ENCODE results near the gene OVCH1.
"Not testable (repeated sequence)": the region's sequence is repeated elsewhere in the genome, so short reads cannot be mapped to it uniquely, and the experiment has no call there.

The OVCH1 gene

DNA sequence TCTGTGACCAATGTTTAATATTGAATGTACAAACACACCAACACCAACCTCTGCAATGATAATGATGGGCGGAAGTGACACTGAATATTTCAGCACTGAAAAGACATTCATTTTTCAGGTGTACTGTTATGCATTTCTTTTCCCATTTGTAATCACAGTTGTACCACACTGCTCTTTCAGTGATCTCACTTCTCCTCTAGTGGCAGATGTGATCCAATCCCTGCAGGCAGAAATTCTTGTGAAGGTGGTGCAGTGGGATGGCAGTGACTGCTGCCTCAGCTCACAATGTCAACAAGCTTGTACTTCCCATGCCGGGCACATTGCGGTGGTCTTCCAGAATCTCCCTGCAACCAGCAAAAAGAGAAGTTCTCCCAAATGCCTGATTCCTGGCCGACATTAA lies 93.5 kb downstream of the OVCH1 start:
- no peak for DNase-seq

DNA sequence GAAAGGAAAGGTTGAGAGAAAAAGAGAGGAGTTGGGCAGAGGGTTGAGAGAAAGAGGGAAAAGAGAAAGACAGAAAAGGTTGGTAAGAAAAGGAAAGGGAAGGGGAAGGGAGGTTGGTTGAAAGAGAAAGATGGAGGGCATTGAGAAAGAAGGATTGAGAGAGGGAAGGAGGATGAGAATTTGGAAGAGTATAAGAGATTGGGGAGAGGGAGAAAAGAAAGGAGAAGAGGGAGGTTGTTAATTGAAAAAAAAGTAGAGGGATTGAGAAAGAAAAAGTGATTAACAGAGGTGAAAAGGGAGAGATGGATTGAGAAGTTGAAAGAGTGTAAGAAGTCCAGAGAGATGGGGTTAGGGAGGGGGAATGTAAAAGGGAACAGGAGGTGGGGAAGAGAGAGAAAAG lies 95.0 kb downstream of the OVCH1 start:
- DNase-seq: no peak

DNA sequence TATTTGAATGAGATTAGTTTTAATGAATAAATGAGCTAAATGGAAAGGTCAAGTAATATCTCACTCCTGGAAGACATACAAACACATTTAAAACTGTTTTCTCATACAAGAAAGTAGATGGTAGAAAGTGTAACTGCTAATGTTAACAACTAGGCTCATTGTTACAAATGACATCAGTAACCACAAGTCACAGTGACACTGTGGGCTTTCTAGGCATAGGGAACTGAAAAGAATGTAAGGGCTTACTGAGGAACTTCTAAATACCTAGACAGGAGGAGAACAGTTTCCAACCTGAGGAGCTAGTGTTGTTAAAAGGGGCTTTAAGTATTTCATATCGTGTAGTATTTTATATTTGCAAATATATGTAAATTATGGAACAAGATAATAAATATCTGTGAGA lies 99.0 kb downstream of the OVCH1 start:
- no peak for DNase-seq

DNA sequence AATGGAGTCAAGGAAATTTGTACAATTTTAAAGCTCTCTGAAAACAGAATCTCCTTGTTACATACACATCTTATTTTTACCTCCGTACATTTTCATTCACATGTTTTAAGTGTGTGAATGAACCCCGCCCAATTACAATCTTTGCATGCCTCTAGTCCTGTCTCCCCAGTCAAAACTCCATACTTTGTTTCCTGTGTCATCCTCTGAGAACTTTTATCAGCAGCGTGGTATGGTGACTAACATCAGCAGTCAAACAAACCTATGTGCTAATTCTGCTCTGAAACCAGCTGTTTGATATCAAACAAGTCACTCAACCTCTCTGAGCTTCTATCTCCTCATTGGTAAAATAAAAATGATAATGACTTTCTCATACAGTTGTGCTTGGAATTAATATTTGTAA lies 100.7 kb downstream of the OVCH1 start:
- DNase-seq: no peak

DNA sequence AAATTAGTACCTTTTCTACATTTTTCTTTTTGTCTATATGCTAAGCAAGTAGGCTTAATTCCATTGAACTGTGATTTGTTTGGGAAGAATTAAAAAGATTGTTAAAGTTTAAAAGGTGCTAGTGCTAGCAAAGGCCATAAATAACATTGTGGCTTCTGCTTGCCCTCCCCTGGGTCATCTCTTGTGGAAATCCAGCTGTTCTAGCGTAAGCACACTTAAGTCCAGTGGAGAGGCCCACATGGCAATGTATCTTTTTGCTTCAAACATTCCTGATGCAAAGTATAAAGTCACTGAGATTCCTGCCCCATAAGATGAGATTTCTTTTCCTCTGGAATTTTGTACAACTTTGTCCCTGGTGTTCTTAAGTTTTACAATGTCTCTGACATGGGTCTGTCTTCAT lies 102.1 kb downstream of the OVCH1 start:
- no peak for DNase-seq

DNA sequence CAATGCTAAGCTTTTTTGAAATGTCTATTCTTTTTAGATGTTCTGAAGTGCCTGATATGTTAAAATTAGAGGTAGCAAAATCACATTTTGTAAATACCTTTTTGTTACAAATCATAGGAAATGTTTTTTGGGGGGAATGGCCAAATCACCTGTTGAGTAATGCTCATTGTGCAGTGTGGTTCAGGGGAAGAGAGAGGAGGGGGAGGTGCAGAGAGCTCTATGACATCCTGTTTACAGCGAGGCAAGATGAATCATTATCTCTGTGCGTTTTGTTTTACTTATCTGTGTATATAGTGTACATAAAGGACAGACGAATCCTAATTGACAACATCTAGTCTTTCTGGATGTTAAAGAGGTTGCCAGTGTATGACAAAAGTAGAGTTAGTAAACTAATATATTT lies 107.1 kb downstream of the OVCH1 start:
- DNase-seq: not testable (repeated sequence)

DNA sequence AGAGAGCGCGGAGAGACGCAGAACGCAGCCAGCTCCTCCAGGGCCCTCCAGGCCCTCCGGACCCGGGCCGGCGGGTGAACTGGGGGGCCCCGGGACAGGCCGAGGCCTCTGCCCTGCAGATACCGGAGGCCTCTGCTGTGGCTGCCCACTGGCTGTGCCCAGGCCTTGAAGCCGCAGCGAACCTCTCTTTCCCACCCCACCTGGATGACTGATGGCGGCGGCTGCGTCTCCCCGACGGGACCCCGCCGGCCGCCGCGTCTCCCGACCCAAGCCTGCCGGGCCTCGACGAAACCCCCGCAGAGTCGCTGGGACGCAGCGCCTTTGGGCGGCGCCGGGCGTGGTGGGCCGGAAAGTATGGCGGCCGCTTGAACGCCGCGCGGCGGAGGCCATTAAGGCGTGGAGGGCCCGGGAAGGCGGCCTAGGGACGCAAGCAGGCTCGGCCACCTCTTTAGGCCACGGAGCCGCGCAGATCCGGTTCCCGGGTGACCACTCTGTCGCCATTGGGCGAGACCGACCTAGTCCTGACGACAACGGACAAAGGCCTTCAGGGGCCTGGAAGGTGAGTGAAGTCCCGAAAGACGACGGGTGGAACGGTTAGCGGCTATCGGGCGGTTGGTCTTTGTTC lies 108.1 kb downstream of the OVCH1 start:
- DNase-seq: no peak

DNA sequence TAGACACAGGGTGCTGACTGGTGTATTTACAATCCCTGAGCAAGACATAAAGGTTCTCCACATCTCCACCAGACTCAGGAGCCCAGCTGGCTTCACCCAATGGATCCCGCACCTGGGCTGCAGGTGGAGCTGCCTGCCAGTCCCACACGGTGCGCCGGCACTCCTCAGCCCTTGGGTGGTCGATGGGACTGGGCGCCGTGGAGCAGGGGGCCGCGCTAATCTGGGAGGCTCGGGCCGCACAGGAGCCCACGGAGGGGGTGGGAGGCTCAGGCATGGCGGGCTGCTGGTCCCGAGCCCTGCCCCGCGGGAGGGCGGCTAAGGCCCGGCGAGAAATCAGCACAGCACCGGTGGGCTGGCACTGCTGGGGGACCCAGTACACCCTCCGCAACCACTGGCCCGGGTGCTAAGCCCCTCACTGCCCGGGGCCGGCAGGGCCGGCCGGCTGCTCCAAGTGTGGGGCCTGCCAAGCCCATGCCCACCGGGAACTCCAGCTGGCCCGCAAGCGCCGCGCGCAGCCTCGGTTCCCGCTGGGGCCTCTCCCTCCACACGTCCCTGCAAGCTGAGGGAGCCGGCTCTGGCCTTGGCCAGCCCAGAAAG lies 111.3 kb downstream of the OVCH1 start:
- not testable (repeated sequence) for DNase-seq

DNA sequence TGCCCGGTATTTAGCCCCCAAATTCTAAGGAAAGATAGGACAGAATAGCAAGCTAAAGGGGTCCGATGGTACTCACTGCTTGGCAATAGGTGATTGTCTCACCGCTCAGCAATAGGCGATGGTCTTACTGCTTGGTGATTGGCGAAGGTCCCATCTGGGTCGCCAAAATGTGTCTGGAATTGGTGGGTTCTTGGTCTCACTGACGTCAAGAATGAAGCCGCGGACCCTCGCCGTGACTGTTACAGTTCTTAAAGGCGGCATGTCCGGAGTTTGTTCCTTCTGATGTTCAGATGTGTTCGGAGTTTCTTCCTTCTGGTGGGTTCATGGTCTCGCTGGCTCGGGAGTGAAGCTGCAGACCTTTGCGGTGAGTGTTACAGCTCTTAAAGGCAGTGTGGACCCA lies 112.3 kb downstream of the OVCH1 start:
- not testable (repeated sequence) for DNase-seq

DNA sequence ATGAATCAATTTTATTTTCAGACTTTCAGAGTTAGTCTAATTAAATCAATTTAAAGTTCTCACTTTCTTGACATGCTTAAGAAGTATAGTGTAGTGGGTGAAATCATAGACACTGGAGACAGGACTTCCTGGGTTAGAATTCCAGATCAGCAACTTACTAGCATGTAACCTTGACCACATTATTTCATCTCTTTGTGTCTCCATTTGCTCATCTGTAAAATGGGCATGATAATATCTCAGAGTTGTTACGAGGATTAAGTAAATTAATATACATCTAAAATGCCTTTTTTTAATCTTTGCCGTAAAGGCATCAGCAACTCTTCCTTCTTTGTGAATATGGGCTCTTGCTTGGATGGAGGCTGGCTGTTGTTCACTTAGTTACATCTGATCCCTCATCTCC lies 115.2 kb downstream of the OVCH1 start:
- no peak for DNase-seq

DNA sequence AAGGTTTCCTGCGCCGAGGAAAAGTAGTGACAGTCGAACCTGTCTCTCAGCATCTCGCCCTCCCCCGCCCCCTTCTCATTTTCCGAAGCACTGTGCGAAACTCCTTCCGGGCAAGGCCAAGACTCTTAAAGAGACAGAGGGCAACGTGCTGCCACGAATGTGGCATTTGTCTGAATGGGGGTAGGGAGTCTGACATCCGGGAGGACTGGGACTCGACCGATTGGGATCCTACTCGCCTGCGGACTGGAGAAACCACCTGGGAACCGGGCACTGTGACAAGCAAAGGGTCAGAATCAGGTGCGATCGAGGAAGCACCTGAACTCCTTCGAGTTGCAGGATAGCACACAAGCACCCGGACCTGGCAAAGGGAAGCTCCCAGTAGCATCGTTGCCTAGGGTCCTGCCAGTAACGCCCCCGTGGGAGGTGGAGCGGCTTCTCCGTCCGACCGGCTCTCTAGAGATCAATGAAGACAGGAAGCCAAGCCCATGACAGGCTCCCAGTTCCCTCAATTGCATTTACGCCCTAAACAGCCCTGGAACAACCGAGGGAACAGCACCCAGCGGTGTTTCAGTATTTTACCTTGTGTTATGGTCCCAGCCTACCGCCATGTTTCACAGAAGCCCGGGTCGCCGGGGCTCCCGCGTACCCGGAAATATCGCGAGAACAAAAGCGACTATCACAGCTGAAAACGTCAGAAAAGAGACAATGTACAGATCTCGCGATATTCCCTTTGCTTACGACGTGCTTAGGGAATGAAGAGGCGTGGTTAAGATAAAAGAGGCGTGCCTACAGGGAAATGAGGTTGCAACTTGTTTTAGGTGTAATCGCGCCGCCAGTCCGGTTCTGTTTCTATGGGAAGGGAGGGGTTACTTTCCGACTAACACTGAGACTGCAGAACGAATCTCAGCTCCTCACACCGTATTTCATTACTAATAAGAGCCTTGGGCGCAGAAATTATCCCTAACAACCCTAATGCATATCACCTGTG lies 116.7 kb downstream of the OVCH1 start, which contains the start of gene ERGIC2:
ERGIC2 (minus strand) TSS at position 637 of the 988 bp plus-strand sequence. CDS start 9,539 bp downstream, outside the sequence.
- peak; percentile 97 to 100 for DNase-seq
